ENCODE results near the gene SDHAF1. TPM values are rescaled to one million over a fixed set of nuclear protein-coding genes. Genes with fewer than 3 reads are reported as not detected.
A peak's percentile ranks its signal among the peaks of the same experiment; 100 is the strongest.

Gene SDHAF1
- total RNA-seq, 1 donor from 2014 or later: 14.2 TPM

- no peak for TF ChIP-seq CTCF (IDR thresholded peaks at IDR 0.05)
- H3K36me3 ChIP-seq: no peaks in the 10 kb centered on the region
Observed at GRCh38 chr19:35983177-35983576, 11.8 kb upstream of the SDHAF1 start.

GRCh38 chr19:35986111-35986510 is 8.9 kb upstream of the SDHAF1 start:
- DNase-seq: no peak
- Histone ChIP-seq H3K27ac (no peak overlapping the region), H3K4me3 (no peak overlapping the region), H3K27me3 (peaks cover 29% of the 10 kb centered on the region), H3K9me3 (no peaks in the 10 kb centered on the region), H3K36me3 (no peaks in the 10 kb centered on the region), H3K4me1 (no peaks in the 10 kb centered on the region)
- intact Hi-C loops (cut with DNase I): no loop called here
- no peak for ATAC-seq
- TF ChIP-seq CTCF (IDR thresholded peaks at IDR 0.05): no peak

More at GRCh38 chr19:35983177-35983576, 11.8 kb upstream of the SDHAF1 start:
- no peak for ATAC-seq
- DNase-seq: no peak
- intact Hi-C loops (cut with DNase I): no loop called here
- peaks cover 28% of the 10 kb centered on the region for H3K27me3 ChIP-seq
- H3K4me3 ChIP-seq: no peak overlapping the region
- H3K27ac ChIP-seq: no peak overlapping the region
- no peaks in the 10 kb centered on the region for H3K4me1 ChIP-seq
- no peaks in the 10 kb centered on the region for H3K9me3 ChIP-seq

- Histone ChIP-seq H3K4me3 (peak overlapping the region; percentile 35), H3K4me1 (no peaks in the 10 kb centered on the region), H3K27ac (no peak overlapping the region), H3K27me3 (peaks cover 29% of the 10 kb centered on the region), H3K36me3 (no peaks in the 10 kb centered on the region), H3K9me3 (no peaks in the 10 kb centered on the region)
- no peak for DNase-seq
- TF ChIP-seq CTCF (IDR thresholded peaks at IDR 0.05): no peak
- intact Hi-C loops (cut with DNase I): no loop called here
- peak; percentile 69 for ATAC-seq
Observed at GRCh38 chr19:35986664-35987570, 8.1 kb upstream of the SDHAF1 start.

- ATAC-seq: no peak
- no peak for DNase-seq
- Histone ChIP-seq H3K27ac (no peak overlapping the region), H3K4me1 (no peaks in the 10 kb centered on the region), H3K4me3 (no peak overlapping the region), H3K9me3 (no peaks in the 10 kb centered on the region), H3K36me3 (no peaks in the 10 kb centered on the region), H3K27me3 (peaks cover 29% of the 10 kb centered on the region)
- no peak for TF ChIP-seq CTCF (IDR thresholded peaks at IDR 0.05)
- intact Hi-C loops (cut with DNase I): no loop called here
Observed at GRCh38 chr19:35987571-35987896, 7.5 kb upstream of the SDHAF1 start.

GRCh38 chr19:35988824-35989223 is 6.2 kb upstream of the SDHAF1 start:
- ATAC-seq (no peak), DNase-seq (no peak)
- no peaks in the 10 kb centered on the region for H3K4me1 ChIP-seq
- H3K36me3 ChIP-seq: no peaks in the 10 kb centered on the region
- H3K9me3 ChIP-seq: no peaks in the 10 kb centered on the region
- H3K27me3 ChIP-seq: peaks cover 29% of the 10 kb centered on the region
- H3K4me3 ChIP-seq: no peak overlapping the region
- no peak for TF ChIP-seq CTCF (IDR thresholded peaks at IDR 0.05)
- H3K27ac ChIP-seq: no peak overlapping the region
- intact Hi-C loops (cut with DNase I): no loop called here
